ENCODE measurements around the gene DMTF1.
A peak's percentile ranks its signal among the peaks of the same experiment; 100 is the strongest.

Gene DMTF1

GRCh38 chr7:87210506-87210905, 58.3 kb downstream of the DMTF1 start:
- TF ChIP-seq SPI1 (IDR thresholded peaks at IDR 0.05; ENCODE audit: borderline replicate concordance, low read depth) (no peak), GABPA (IDR thresholded peaks at IDR 0.05; ENCODE audit: low read depth) (no peak), CTCF (IDR thresholded peaks at IDR 0.05; ENCODE audit: insufficient read depth, low read length) (no peak), REST (IDR thresholded peaks at IDR 0.05; ENCODE audit: insufficient replicate concordance, low read depth) (no peak), POLR2AphosphoS5 (IDR thresholded peaks at IDR 0.05; ENCODE audit: low read depth) (no peak)
- no peak overlapping the region for H3K27ac ChIP-seq (replicated peaks)
- H3K27me3 ChIP-seq (ENCODE audit: insufficient read depth, poor library complexity, severe bottlenecking): no peaks in the 10 kb centered on the region
- peak in 1 of 2 experiments; percentile 9 for DNase-seq (ENCODE audit: low read depth in 1 of 2, low spot score in 1 of 2)
- H3K4me3 ChIP-seq (replicated peaks; ENCODE audit: insufficient read depth, low read length): no peak overlapping the region

DNA sequence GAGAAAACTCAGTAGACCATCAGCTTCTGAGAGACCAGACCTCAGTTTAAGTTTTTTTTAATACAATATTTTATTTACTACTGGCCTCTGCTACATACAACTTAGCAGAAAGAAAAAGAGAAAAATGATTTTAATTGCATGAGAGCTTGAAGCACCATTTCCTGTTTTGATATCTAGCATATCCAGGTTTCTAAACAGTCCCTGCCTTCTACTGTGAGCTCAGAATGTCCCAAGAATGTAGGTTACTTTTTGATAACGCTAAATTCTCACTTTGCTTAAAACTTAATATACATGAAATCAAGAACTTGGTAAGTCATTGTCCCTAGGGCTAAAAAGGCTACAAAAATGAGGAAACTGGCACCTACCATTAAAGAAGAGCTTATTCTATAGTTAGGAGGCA, 60.2 kb downstream of the DMTF1 start:
- no peak for TF ChIP-seq CTCF (IDR thresholded peaks at IDR 0.05; ENCODE audit: insufficient read depth, low read length)
- peak; percentile 65 for TF ChIP-seq SPI1 (IDR thresholded peaks at IDR 0.05; ENCODE audit: borderline replicate concordance, low read depth)
- TF ChIP-seq REST (IDR thresholded peaks at IDR 0.05; ENCODE audit: insufficient replicate concordance, low read depth): no peak
- TF ChIP-seq GABPA (IDR thresholded peaks at IDR 0.05; ENCODE audit: low read depth): no peak
- Histone ChIP-seq H3K27ac (replicated peaks) (no peak overlapping the region), H3K4me3 (replicated peaks; ENCODE audit: insufficient read depth, low read length) (no peak overlapping the region), H3K27me3 (ENCODE audit: insufficient read depth, poor library complexity, severe bottlenecking) (no peaks in the 10 kb centered on the region)
- no peak for DNase-seq (ENCODE audit: low read depth in 1 of 2, low spot score in 1 of 2)

GRCh38 chr7:87213252-87213651, 61.0 kb downstream of the DMTF1 start:
- H3K27me3 ChIP-seq (ENCODE audit: insufficient read depth, poor library complexity, severe bottlenecking): no peaks in the 10 kb centered on the region
- H3K27ac ChIP-seq (replicated peaks): no peak overlapping the region
- TF ChIP-seq CTCF (IDR thresholded peaks at IDR 0.05; ENCODE audit: insufficient read depth, low read length) (no peak), REST (IDR thresholded peaks at IDR 0.05; ENCODE audit: insufficient replicate concordance, low read depth) (no peak), SPI1 (IDR thresholded peaks at IDR 0.05; ENCODE audit: borderline replicate concordance, low read depth) (no peak), POLR2AphosphoS5 (IDR thresholded peaks at IDR 0.05; ENCODE audit: low read depth) (no peak), GABPA (IDR thresholded peaks at IDR 0.05; ENCODE audit: low read depth) (no peak)
- DNase-seq (ENCODE audit: low read depth in 1 of 2, low spot score in 1 of 2): no peak
- no peak overlapping the region for H3K4me3 ChIP-seq (replicated peaks; ENCODE audit: insufficient read depth, low read length)

Measured in HL-60 (cell line).